Natural killer cell treated with Interleukin-12 subunit alpha and Interleukin-12 subunit beta and Interleukin-15 and Interleukin-18, amount 100 ng/mL, for 72 hours (primary cell): ENCODE measurements around the gene ATG10. TPM values are rescaled to one million over a fixed set of nuclear protein-coding genes. Genes with fewer than 3 reads are reported as not detected.
"Not testable (repeated sequence)": the region's sequence is repeated elsewhere in the genome, so short reads cannot be mapped to it uniquely, and the experiment has no call there.

Source experiments
- ATAC-seq, 2 donors: fragments of 150-1000 bp; cut with Tn5 transposase in 1 of 2; sonication (Bioruptor Pico), chemical (Tn5 transposase) in 1 of 2; 2 replicates each; pipeline ENCODE4 v1.10.0; 2021
- DNase-seq: peaks from one replicate; pipeline ENCODE4 v3.0.0; 2022; ENCODE audit warnings: low spot score
- H3K27ac Mint-ChIP-seq, 2 donors: 1 replicate in 1 of 2; 2 replicates in 1 of 2; pipeline ENCODE4 v1.8.0; 2022; ENCODE audit warnings: mixed read lengths in 2 of 2, mild to moderate bottlenecking in 1 of 2, moderate library complexity in 1 of 2
- H3K27me3 Mint-ChIP-seq, 2 donors: 1 replicate in 1 of 2; 2 replicates in 1 of 2; pipeline ENCODE4 v1.8.0; 2022; ENCODE audit warnings: mixed read lengths in 2 of 2
- H3K36me3 Mint-ChIP-seq: one replicate; pipeline ENCODE4 v1.8.0; 2022; ENCODE audit warnings: mixed read lengths
- H3K4me1 Mint-ChIP-seq, 2 donors: 1 replicate in 1 of 2; 2 replicates in 1 of 2; pipeline ENCODE4 v1.8.0; 2022; ENCODE audit warnings: low read depth in 2 of 2, mixed read lengths in 2 of 2, mild to moderate bottlenecking in 1 of 2
- H3K4me3 Mint-ChIP-seq: one replicate; pipeline ENCODE4 v1.8.0; 2022; ENCODE audit warnings: mixed read lengths
- H3K9me3 Mint-ChIP-seq: 2 replicates; pipeline ENCODE4 v1.8.0; 2022; ENCODE audit warnings: mixed read lengths
- total RNA-seq, 2 donors: library from RNA; stranded (reverse); gene quantifications; one replicate each; pipeline ENCODE4 v1.2.3, GENCODE V29; 2022

ATG10 gene
- total RNA-seq, 2 donors from 2014 or later = 9.6 to 11.1 TPM

DNA sequence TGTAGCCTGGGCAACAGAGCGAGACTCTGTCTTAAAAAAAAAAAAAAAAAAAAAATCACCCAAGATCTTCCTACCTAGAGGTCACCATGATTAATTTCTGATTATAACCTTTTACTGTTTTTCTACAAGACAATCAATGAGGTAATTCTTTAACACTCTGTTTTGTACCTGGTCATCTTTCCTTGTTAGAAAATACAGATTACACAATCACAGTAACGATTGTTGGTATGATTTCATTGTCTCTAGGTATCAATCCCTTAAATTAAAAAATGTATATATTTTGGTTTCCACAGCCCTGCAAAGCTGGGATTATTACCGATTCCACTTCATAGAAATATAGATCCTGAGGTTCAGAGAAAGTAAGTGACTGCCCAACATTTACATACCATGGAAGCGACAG, 8.3 kb upstream of the ATG10 start:
- DNase-seq (no peak), ATAC-seq (no peak)
- H3K27ac Mint-ChIP-seq = no peak overlapping the region
- H3K36me3 Mint-ChIP-seq = no peaks in the 10 kb centered on the region
- H3K9me3 Mint-ChIP-seq = no peaks in the 10 kb centered on the region
- H3K4me3 Mint-ChIP-seq = no peak overlapping the region
- H3K27me3 Mint-ChIP-seq = peaks cover 0 to 6% of the 10 kb centered on the region in 2 donors
- H3K4me1 Mint-ChIP-seq = no peaks in the 10 kb centered on the region

DNA sequence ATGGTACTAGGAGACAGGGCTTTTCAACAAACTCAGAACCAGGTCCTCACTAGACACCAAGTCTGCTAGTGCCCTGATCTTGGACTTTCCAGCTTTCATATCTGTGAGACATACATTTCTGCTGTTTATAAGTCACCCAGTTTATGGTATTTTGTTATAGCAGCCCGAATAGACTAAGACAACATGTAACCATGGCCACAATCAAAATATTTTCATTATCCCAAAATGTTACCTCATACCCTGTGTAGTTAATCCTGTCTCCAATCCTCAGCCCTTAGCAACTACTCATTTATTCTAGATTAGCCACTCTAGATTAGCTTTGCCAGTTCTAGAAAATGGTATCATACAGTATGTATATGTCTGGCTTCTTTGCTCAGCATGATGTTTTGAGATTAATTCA, 6.3 kb upstream of the ATG10 start:
- H3K27ac Mint-ChIP-seq = no peak overlapping the region
- no peaks in the 10 kb centered on the region for H3K9me3 Mint-ChIP-seq
- DNase-seq = no peak
- no peak for ATAC-seq
- H3K4me3 Mint-ChIP-seq = no peak overlapping the region
- peaks cover 0 to 6% of the 10 kb centered on the region in 2 donors for H3K27me3 Mint-ChIP-seq
- no peaks in the 10 kb centered on the region for H3K36me3 Mint-ChIP-seq
- H3K4me1 Mint-ChIP-seq = no peaks in the 10 kb centered on the region

DNA sequence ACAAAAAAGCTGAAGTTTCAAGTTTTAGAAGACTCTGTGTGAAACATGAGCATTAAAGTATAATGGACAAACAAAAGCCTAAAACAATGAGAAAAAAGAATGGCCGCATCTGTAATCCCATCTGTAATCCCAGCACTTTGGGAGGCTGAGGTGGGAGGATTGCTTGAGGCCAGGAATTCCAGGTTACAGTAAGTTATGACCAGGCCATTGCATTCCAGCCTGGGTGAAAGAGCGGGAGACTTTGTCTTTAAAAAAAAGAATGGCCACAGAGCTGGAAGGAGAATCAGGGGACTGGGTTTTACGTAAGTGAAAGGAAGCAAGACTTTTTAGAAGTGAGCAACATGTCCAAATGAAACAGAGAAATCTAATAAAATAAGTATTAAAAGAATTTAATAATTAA, 2.6 kb upstream of the ATG10 start:
- H3K4me3 Mint-ChIP-seq = no peak overlapping the region
- ATAC-seq (no peak), DNase-seq (no peak)
- H3K9me3 Mint-ChIP-seq = no peaks in the 10 kb centered on the region
- H3K36me3 Mint-ChIP-seq = no peaks in the 10 kb centered on the region
- H3K4me1 Mint-ChIP-seq = peaks cover 9 to 10% of the 10 kb centered on the region in 2 donors
- no peak overlapping the region for H3K27ac Mint-ChIP-seq
- H3K27me3 Mint-ChIP-seq = no peaks in the 10 kb centered on the region

DNA sequence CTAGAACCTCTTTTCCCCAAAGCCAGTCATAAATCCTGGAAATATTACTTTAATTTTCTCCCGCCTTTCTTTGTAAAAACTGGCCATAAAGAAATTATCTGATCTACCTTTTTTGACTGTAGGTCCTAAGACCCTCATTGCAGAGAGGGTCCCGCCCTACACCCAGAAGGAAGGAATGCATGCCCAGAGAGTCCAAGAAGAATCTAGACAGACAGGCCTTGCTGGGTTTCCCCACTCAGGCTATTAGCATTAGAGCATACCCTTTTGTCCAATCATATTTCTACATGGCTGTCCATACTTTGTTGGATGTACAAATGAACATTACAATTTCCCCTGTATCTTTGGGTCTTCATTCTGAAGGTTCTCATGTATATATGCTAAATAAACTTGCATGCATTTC, 1.9 kb upstream of the ATG10 start:
- H3K4me3 Mint-ChIP-seq = no peak overlapping the region
- DNase-seq = no peak
- H3K27me3 Mint-ChIP-seq = no peaks in the 10 kb centered on the region
- H3K9me3 Mint-ChIP-seq = no peaks in the 10 kb centered on the region
- peaks cover 9 to 12% of the 10 kb centered on the region in 2 donors for H3K4me1 Mint-ChIP-seq
- H3K27ac Mint-ChIP-seq = no peak overlapping the region
- no peaks in the 10 kb centered on the region for H3K36me3 Mint-ChIP-seq
- no peak for ATAC-seq

DNA sequence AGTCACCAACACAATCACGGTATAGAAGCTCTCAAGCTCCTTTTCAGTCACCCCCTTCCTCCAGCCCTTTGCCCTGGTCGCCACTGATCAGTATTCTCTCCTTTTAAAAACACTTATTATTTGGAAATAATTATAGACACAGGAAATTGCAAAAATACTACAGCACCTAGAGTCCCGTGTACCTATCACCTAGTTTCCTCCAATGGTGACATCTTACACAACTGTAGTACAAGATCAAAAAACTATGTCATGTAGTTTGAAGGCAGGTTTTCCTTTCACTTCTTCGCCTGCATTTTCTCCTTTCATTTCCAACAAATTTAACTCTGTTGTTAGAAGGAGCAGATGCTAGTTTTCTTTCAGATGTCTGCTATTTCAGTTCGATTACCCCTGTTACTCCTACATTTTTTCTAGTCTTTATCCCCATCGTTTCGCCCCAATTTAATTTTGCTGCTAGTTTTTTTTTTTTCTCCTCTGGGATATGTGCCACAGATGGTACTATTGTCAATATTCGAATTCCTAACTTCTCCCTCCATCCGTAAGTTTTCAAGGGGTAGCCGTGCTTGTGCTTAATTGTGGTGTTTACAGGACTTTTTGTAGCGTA, 612 bp upstream of the ATG10 start:
- Mint-ChIP-seq H3K36me3 (no peaks in the 10 kb centered on the region), H3K27me3 (no peaks in the 10 kb centered on the region), H3K9me3 (no peaks in the 10 kb centered on the region), H3K27ac (peak overlapping the region; percentile 97 to 98), H3K4me1 (peaks cover 9 to 12% of the 10 kb centered on the region in 2 donors), H3K4me3 (peak overlapping the region; percentile 99)
- no peak for ATAC-seq
- no peak for DNase-seq

DNA sequence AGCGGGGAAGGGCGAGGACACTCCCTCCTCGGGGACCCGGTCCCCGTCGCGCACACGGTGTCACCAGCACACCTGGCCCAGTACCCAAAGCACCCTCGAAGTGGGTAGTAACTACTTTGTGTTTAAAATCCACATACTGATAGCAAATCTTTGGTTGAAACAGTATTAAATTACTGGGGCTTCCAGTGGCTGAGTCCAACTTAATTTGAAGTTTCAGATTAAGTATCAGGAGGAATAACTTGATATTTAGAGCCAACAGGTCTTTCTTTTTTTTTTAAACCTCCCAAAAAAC, 615 bp downstream of the ATG10 start:
- DNase-seq (no peak), ATAC-seq (no peak)
- Mint-ChIP-seq H3K4me1 (peaks cover 9 to 12% of the 10 kb centered on the region in 2 donors), H3K9me3 (no peaks in the 10 kb centered on the region), H3K4me3 (peak overlapping the region; percentile 78), H3K27ac (peak overlapping the region; percentile 70 to 97), H3K36me3 (peaks cover 4% of the 10 kb centered on the region), H3K27me3 (no peaks in the 10 kb centered on the region)

DNA sequence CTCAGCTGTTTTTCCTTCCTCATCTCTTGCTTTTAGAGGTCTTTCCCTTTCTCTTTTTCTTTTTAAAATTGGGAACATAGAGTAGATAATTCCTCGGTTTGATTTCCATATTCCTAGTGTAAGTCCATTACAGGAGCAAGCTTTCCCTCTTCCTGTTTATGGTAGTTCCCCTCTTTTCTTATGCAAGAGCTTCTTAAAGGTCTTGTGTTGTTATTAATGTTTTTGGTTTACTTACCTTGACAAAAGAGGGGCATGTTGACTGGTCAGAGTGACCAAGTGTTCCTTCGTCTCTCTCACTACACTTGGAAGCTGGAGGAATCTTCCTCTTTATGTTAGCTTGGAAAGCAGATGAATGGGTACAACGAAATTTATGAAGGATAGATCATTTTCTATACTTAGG, 8.3 kb downstream of the ATG10 start:
- no peaks in the 10 kb centered on the region for H3K27me3 Mint-ChIP-seq
- peaks cover 16% of the 10 kb centered on the region for H3K36me3 Mint-ChIP-seq
- H3K9me3 Mint-ChIP-seq = no peaks in the 10 kb centered on the region
- DNase-seq (no peak), ATAC-seq (no peak)
- H3K27ac Mint-ChIP-seq = no peak overlapping the region
- peaks cover 0 to 4% of the 10 kb centered on the region in 2 donors for H3K4me1 Mint-ChIP-seq
- H3K4me3 Mint-ChIP-seq = no peak overlapping the region

DNA sequence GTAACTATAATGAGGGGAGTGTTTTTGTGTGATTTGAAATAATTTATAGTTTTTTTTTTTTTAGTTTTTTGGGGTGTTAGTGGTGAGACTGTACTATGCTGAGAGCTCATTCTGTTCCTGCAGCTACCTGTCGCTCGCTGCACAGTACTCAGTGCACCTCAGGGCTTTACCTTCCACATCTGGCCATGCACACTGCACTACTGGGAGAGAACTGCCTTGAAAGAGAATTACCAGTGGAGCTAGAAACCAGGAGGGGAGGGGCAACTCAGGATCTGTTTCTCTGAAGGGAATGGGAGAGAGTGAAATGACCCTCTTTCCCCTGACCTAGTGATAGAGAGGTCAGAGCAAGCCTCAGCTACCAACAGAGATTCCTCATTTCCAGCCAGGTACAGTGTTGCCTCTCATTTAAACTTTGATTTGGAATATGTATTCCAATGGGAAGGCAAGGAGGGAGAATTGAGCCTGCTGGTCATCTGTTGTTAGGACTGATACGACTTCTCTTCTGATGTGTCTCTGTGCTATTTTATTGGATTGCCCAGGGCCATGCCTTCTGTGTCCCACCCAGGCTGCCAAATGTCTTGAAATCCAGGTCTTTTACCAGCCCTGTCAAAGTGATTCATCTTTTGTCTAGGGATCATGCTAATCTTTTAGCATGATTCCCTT, 8.9 kb downstream of the ATG10 start:
- no peaks in the 10 kb centered on the region for H3K27me3 Mint-ChIP-seq
- H3K4me3 Mint-ChIP-seq = no peak overlapping the region
- H3K36me3 Mint-ChIP-seq = peaks cover 16% of the 10 kb centered on the region
- ATAC-seq (no peak), DNase-seq (no peak)
- H3K27ac Mint-ChIP-seq = no peak overlapping the region
- peaks cover 0 to 4% of the 10 kb centered on the region in 2 donors for H3K4me1 Mint-ChIP-seq
- H3K9me3 Mint-ChIP-seq = no peaks in the 10 kb centered on the region

DNA sequence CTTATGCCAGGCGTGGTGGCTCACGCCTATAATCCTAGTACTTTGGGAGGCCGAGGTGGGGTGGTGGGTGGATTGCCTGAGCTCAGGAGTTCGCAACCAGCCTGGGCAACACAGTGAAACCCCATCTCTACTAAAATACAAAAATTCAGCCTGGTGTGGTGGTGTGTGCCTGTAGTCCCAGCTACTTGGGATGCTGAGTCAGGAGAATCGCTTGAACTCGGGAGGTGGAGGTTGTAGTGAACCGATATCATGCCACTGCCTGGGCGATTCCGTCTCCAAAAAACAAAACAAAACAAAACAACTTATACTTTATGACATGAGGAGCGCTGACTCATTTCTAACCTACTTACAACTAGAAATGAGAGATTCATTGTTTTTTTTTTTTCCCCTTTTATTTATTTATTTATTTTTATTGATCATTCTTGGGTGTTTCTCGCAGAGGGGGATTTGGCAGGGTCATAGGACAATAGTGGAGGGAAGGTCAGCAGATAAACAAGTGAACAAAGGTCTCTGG, 10.4 kb downstream of the ATG10 start:
- not testable (repeated sequence) for ATAC-seq, H3K27me3 Mint-ChIP-seq, H3K4me3 Mint-ChIP-seq, DNase-seq, H3K9me3 Mint-ChIP-seq, H3K4me1 Mint-ChIP-seq, H3K27ac Mint-ChIP-seq
- H3K36me3 Mint-ChIP-seq = peaks cover 14% of the 10 kb centered on the region

DNA sequence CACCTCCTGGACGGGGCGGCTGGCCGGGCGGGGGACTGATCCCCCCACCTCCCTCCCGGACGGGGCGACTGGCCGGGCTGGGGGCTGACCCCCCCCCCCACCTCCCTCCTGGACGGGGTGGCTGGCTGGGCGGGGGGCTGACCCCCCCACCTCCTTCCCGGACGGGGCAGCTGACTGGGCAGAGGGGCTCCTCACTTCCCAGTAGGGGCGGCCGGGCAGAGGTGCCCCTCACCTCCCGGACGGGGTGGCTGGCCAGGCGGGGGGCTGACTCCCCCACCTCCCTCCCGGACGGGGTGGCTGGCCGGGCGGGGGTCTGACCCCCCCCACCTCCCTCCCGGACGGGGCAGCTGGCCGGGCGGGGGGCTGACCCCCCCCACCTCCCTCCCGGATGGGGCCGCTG, 11.3 kb downstream of the ATG10 start:
- H3K4me3 Mint-ChIP-seq, ATAC-seq, DNase-seq, H3K27me3 Mint-ChIP-seq, H3K9me3 Mint-ChIP-seq, H3K27ac Mint-ChIP-seq, H3K36me3 Mint-ChIP-seq, H3K4me1 Mint-ChIP-seq: not testable (repeated sequence)

DNA sequence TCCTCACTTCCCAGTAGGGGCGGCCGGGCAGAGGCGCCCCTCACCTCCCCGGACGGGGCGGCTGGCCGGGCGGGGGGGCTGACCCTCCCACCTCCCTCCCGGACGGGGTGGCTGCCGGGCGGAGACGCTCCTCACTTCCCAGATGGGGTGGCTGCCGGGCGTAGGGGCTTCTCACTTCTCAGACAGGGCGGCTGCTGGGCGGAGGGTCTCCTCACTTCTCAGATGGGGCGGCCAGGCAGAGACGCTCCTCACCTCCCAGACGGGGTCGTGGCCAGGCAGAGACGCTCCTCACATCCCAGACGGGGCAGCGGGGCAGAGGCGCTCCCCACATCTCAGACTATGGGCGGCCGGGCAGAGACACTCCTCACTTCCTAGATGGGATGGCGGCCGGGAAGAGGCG, 11.7 kb downstream of the ATG10 start:
- not testable (repeated sequence) for H3K9me3 Mint-ChIP-seq, H3K27ac Mint-ChIP-seq, H3K27me3 Mint-ChIP-seq, H3K36me3 Mint-ChIP-seq, ATAC-seq, H3K4me1 Mint-ChIP-seq, DNase-seq, H3K4me3 Mint-ChIP-seq

DNA sequence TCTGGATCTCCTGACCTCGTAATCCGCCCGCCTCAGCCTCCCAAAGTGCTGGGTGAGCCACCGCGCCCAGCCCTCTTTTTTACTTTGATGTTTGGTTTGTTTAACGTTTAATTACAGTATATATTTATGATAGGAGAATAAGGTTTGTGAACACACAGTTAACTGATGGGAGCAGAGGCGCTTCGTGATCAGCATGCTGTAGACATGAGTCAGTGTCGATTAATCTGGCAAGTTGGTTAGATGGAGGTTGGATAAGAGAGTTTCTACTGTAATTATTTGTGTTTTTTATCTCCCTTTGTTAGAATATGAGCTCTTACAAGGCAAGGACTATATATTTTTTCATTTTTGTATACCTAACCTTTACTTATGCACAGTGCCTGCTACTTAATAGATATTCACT, 14.3 kb downstream of the ATG10 start:
- DNase-seq (no peak), ATAC-seq (no peak)
- no peaks in the 10 kb centered on the region for H3K9me3 Mint-ChIP-seq
- H3K36me3 Mint-ChIP-seq = no peaks in the 10 kb centered on the region
- no peaks in the 10 kb centered on the region for H3K27me3 Mint-ChIP-seq
- H3K27ac Mint-ChIP-seq = no peak overlapping the region
- peaks cover 0 to 2% of the 10 kb centered on the region in 2 donors for H3K4me1 Mint-ChIP-seq
- H3K4me3 Mint-ChIP-seq = no peak overlapping the region

DNA sequence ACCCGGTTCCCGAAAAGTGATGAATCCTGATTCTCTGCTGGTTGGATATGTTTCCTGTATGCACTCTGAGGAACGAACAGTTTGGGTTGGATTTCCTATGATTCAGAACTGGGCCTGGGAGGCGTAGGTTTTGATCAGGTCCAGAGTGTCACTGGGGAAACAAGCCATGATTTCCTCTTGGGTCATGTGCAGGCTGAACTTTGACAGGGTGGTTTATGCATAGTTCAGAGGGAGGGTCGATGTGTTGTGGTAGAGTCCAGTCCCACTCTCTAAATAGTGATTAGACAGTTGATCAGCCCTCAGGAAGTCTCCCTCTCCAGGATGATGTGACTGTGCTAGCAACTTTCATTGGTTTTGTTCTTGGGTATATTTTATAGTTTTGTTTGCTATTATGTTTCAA, 17.4 kb downstream of the ATG10 start:
- no peak overlapping the region for H3K27ac Mint-ChIP-seq
- DNase-seq = no peak
- no peaks in the 10 kb centered on the region for H3K9me3 Mint-ChIP-seq
- H3K27me3 Mint-ChIP-seq = no peaks in the 10 kb centered on the region
- no peaks in the 10 kb centered on the region for H3K36me3 Mint-ChIP-seq
- H3K4me1 Mint-ChIP-seq = peaks cover 0 to 3% of the 10 kb centered on the region in 2 donors
- H3K4me3 Mint-ChIP-seq = no peak overlapping the region
- ATAC-seq = no peak

DNA sequence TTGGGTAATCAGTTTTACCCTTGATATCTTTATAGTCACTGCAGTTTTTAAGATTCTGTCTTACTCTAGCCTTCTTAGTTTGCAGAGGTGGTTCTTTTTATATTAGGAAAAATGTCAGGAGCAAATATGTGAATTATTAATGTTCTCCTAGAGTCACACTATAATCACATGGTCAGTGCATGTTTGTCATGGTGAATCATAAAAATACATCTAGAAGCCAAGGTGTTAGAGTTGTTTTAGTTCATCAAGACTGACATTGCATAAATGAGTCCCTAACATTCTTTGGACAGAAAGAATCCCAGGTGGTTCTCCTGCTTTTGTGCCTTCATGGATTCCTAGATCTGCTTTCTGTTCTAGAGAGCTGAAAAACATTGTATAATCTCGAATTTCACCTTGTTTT, 22.9 kb downstream of the ATG10 start:
- Mint-ChIP-seq H3K4me3 (no peak overlapping the region), H3K27me3 (no peaks in the 10 kb centered on the region), H3K27ac (no peak overlapping the region), H3K4me1 (peaks cover 4 to 8% of the 10 kb centered on the region in 2 donors), H3K9me3 (peaks cover 4% of the 10 kb centered on the region), H3K36me3 (peaks cover 31% of the 10 kb centered on the region)
- ATAC-seq (no peak), DNase-seq (no peak)

DNA sequence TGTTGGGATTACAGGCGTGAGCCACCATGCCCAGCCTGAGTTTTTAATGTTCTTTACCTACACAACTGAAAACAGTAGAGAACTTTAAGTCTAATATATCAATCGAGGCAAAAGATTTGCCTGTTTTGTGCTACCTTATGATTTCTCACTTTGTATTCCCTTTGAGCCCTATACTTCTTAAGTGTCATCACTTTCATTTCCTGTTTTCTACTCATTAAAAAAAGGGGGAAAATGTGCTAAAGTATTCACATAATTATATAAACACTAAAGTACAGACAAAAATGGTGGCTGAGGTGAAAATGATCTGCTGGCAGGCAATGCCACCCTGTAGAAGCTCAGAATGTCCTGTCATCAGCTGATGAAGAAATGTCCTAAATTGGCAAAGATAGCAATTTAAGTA, 23.6 kb downstream of the ATG10 start:
- no peaks in the 10 kb centered on the region for H3K27me3 Mint-ChIP-seq
- H3K4me1 Mint-ChIP-seq = peaks cover 4 to 8% of the 10 kb centered on the region in 2 donors
- ATAC-seq (no peak), DNase-seq (no peak)
- no peak overlapping the region for H3K4me3 Mint-ChIP-seq
- H3K36me3 Mint-ChIP-seq = peaks cover 37% of the 10 kb centered on the region
- peaks cover 7% of the 10 kb centered on the region for H3K9me3 Mint-ChIP-seq
- no peak overlapping the region for H3K27ac Mint-ChIP-seq
